ENCODE results near the gene NRP1. TPM values are rescaled to one million over a fixed set of nuclear protein-coding genes. Genes with fewer than 3 reads are reported as not detected.

The NRP1 gene
- total RNA-seq, 1 experiment from 2014 or later, result 3.0 TPM

GRCh38 chr10:33179067-33179466, 155.4 kb downstream of the NRP1 start:
- Mint-ChIP-seq H3K9me3 (no peaks in the 10 kb centered on the region), H3K4me1 (peaks cover 22% of the 10 kb centered on the region), H3K36me3 (no peaks in the 10 kb centered on the region), H3K27me3 (ENCODE audit: low read depth) (no peaks in the 10 kb centered on the region), H3K4me3 (no peak overlapping the region), H3K27ac (no peak overlapping the region)
- ATAC-seq (no peak), DNase-seq (ENCODE audit: low spot score) (no peak)
- POLR2A ChIA-PET, result no interaction called here
- TF ChIP-seq TP53 (CRISPR knock-in tag; IDR thresholded peaks at IDR 0.05), result no peak
- TF ChIP-seq ARID4B (CRISPR knock-in tag; IDR thresholded peaks at IDR 0.05; ENCODE audit: borderline replicate concordance), result no peak
- CTCF ChIA-PET, result interaction anchor here (0.6 kb wide), 1 partner anchor 63 kb away, joined by 3 read pairs; no protein-coding TSS in a partner anchor

- Mint-ChIP-seq H3K36me3 (no peaks in the 10 kb centered on the region), H3K27me3 (ENCODE audit: low read depth) (no peaks in the 10 kb centered on the region), H3K4me1 (peaks cover 22% of the 10 kb centered on the region), H3K27ac (no peak overlapping the region), H3K9me3 (no peaks in the 10 kb centered on the region), H3K4me3 (no peak overlapping the region)
- DNase-seq (ENCODE audit: low spot score) (no peak), ATAC-seq (no peak)
- CTCF ChIA-PET, result no interaction called here
- TF ChIP-seq ZNF512 (CRISPR knock-in tag; IDR thresholded peaks at IDR 0.05; ENCODE audit: borderline replicate concordance) (no peak), CDX4 (CRISPR knock-in tag; IDR thresholded peaks at IDR 0.05; ENCODE audit: borderline replicate concordance) (no peak), ZNF281 (CRISPR knock-in tag; IDR thresholded peaks at IDR 0.05) (no peak), RELA (CRISPR knock-in tag; IDR thresholded peaks at IDR 0.05; ENCODE audit: borderline replicate concordance) (no peak), HMGXB4 (CRISPR knock-in tag; IDR thresholded peaks at IDR 0.05) (no peak), PRRX2 (CRISPR knock-in tag; IDR thresholded peaks at IDR 0.05) (no peak), ZNF263 (CRISPR knock-in tag; IDR thresholded peaks at IDR 0.05; ENCODE audit: low read depth) (no peak), ZBTB21 (CRISPR knock-in tag; IDR thresholded peaks at IDR 0.05; ENCODE audit: borderline replicate concordance) (no peak), FOXP4 (CRISPR knock-in tag; IDR thresholded peaks at IDR 0.05) (no peak), TCF7 (CRISPR knock-in tag; IDR thresholded peaks at IDR 0.05; ENCODE audit: low read depth) (no peak), ZBTB43 (CRISPR knock-in tag; IDR thresholded peaks at IDR 0.05) (no peak)
- POLR2A ChIA-PET, result no interaction called here
Measured at GRCh38 chr10:33178026-33178755, 156.3 kb downstream of the NRP1 start.

All from WTC11 (cell line).